Measurements from ENCODE around the gene TRIO.

Gene TRIO

DNA sequence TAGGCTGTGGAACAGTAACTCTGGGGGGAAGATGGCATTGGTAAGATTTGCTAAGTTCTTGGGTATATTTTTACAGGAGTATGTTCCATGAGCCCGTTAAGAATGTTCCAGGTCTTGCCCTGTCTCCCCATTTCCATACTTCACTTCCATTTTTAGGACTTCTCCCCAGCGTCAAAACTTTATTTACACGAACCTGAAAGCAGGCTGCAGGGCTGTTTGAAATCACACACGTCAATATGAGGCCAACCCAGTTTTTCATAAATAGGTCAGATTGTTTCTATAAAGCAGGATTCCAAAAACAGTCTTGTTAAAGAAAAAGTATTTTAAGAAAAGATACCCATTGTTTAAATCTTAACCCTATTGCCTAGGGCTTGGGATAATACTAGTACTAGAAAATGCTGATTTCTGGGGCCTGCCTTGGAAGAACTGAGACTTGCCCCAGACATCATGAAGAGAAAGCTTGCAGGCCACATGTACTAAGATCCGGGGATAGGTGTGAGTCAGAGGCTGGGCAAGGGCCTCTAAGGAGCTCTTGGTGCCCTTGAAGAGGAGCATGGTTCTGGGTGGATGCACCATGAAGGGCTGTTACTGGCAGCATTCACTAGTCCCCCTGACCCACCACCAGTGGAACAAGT, 24.2 kb downstream of the TRIO start:
- no peak for DNase-seq (ENCODE audit: low read depth in 2 of 2)

DNA sequence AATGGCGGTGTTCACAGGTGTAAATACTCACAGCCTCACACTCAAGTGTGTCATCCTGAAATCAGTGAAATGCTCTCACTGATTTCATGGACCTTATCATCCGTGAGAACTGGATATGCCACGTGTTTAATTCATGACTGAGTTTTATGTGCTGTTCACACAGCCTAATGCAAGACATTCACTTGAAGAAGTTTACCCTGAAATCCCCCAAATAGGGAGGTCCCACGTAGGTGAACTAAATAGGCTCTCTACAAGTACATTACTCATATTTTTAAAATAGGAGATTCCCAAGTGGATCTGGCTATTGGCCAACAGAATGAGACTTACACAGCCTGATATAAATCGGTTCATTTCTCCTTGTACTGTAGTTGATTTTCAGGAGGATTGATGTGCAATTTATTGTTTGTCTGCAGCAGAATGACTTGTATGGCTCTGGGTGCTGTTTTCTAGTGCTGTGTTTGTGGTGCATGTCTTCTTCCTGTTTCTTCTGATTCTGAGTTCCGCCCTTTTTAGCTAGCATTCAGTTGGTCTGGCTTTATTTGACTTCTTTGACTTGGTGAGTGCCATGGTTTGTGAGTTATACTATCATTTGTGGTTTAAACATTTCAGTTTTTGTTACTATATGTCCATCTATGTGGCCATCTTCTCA, 25.1 kb downstream of the TRIO start:
- DNase-seq (ENCODE audit: low read depth in 2 of 2): no peak

- DNase-seq (ENCODE audit: low read depth in 2 of 2): no peak
These were observed 25.7 kb downstream of the TRIO start for GRCh38 chr5:14168793-14169262.

DNA sequence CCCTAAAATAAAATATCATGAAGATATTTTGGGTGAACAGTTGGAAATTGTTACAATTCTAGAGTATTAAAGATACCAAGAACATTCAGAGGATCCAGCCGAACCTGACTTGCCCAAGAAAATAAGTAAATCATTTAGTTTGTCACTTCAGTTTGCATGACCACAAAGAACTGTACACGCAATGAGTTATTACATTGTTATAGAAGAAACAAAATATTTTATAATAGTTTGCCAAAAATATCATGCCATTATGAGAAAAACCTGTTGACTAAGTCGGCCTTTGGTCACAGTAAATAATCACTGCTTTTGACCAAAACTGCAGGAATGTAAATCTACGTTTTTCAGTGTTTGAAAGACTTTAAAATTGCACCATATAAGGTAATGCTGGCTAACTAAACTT, 27.9 kb downstream of the TRIO start:
- no peak for DNase-seq (ENCODE audit: low read depth in 2 of 2)

GRCh38 chr5:14171621-14172020, 28.5 kb downstream of the TRIO start:
- no peak for DNase-seq (ENCODE audit: low read depth in 2 of 2)

DNA sequence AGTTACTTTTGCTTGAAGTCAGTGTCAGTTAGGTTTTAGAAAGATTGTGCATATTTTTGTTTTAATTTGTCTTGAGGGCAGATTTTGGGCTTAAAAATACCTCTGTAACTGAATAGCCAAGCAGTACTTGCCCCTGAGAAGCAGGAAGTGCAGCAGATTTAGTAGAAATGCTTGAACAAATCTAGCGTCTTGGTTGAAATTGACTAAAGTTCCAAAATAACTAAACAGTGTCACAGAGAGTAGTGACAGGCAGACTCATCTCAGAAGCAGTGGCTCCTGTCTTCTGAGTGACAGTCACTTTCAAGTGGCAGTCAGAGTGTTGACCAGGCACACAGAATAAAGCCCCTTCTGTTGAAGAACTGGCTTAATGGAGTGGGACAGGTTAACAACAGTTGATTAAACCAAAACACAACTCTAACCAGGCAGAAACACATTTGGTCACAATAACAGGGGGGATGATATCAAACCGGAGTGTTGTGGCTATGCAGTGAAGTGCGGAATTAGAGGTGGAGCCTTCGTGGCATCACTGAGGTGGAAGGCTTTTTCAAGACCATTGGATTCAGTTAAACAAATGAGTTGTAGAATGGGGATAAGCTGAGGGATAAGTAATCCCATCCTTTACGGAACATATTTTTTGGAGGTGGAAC, 29.1 kb downstream of the TRIO start:
- no peak for DNase-seq (ENCODE audit: low read depth in 2 of 2)

DNA sequence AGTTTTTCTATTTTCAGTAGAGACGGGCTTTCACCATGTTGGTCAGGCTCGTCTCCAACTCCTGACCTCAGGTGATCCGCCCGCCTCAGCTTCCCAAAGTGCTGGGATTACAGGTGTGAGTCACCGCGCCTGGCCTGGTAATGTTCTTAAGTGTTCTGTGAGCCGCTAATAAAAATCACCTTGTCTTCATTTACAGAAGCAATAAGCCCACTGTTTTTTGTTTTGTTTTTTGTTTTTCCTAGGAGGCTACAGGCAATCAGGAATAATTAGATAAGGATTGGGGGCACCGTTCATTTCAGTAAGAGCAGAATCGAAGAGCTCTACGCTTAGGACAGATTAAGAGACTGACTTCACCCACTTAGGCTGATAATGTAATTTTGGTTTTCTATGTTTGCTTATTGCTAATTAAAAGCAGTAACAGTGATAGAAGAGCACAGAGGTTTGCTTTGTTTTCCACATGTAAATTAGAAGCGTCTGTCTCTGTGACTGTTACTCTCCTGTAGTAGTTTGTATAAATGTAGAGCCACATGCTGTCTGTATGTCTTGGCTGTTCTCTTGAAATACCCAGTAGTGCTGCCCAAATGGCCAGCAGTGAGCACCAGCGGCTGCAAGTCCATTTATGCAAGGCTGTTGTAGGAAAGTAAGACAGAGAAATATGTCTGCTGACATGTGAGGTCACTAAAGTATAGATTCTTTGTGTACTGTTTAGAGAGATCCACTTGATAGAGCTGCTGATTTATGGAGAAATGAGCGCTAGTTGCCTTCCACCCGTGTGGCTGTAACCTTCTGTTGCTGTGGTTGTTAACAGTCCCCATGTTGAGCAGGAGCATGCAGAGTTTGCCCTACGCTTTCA, 30.5 kb downstream of the TRIO start:
- DNase-seq (ENCODE audit: low read depth in 2 of 2): no peak

- DNase-seq (ENCODE audit: low read depth in 2 of 2): no peak
These were observed 31.1 kb downstream of the TRIO start for GRCh38 chr5:14174230-14174636.

- no peak for DNase-seq (ENCODE audit: low read depth in 2 of 2)
These were observed 32.2 kb downstream of the TRIO start for GRCh38 chr5:14175381-14175780.

DNA sequence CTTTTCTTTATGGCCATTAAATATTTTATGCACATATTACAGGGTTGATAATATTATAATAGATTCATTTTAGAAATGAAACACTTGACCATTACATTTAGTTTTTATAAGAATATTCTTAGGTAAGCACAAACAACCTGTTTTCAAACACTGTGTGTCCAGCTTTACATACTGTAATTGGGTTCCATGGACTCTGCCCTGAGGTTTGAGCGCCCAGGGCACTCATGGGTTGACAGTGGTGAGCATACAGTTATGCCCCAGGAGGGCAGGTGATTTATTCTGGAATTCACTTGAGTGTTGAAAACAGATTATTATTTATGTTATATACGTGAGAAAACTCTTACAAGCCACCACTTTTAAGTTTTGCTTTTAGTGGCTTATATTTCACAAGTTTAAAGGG, 33.7 kb downstream of the TRIO start:
- DNase-seq (ENCODE audit: low read depth in 2 of 2): no peak

DNA sequence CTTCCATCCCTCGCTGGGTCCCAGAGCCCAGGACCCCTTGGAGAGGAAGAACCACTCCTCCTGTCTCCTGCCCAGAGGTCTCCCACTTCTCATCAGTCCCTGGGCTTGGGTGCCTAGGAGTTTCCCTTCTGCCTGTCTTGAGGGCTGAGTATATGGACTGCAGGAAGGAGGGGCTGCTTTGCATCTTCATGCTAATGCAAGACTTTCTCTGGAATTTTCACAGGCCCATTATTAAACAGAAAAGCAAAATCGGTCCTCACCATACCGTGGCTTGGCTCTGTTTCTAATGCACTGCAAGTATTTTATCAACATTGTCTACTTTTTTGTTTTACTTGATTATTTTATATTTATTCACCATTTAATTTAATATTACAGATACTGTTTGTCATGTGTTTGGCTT, 34.5 kb downstream of the TRIO start:
- no peak for DNase-seq (ENCODE audit: low read depth in 2 of 2)

GRCh38 chr5:14178091-14178490, 34.9 kb downstream of the TRIO start:
- DNase-seq (ENCODE audit: low read depth in 2 of 2): no peak

GRCh38 chr5:14178671-14179211, 35.6 kb downstream of the TRIO start:
- DNase-seq (ENCODE audit: low read depth in 2 of 2): no peak

- DNase-seq (ENCODE audit: low read depth in 2 of 2): no peak
These were observed 36.3 kb downstream of the TRIO start for GRCh38 chr5:14179446-14179845.

- DNase-seq (ENCODE audit: low read depth in 2 of 2): no peak
These were observed 37.3 kb downstream of the TRIO start for GRCh38 chr5:14180437-14180836.

GRCh38 chr5:14181299-14181968, 38.3 kb downstream of the TRIO start:
- no peak for DNase-seq (ENCODE audit: low read depth in 2 of 2)

GRCh38 chr5:14182761-14183160, 39.6 kb downstream of the TRIO start:
- DNase-seq (ENCODE audit: low read depth in 2 of 2): no peak

GRCh38 chr5:14183187-14183939, 40.2 kb downstream of the TRIO start:
- DNase-seq (ENCODE audit: low read depth in 2 of 2): no peak

- DNase-seq (ENCODE audit: low read depth in 2 of 2): no peak
These were observed 40.9 kb downstream of the TRIO start for GRCh38 chr5:14184082-14184481.

GRCh38 chr5:14184725-14185124, 41.6 kb downstream of the TRIO start:
- DNase-seq (ENCODE audit: low read depth in 2 of 2): no peak

Measured in stimulated activated CD4-positive, alpha-beta T cell treated with anti-CD3 and anti-CD28 coated beads, Interleukin-1b, Interleukin-23, amount 100 ng/mL, for 4 hours (primary cell).